Measurements from ENCODE around the gene PRR20G. TPM values are rescaled to one million over a fixed set of nuclear protein-coding genes. Genes with fewer than 3 reads are reported as not detected.
"Not testable (repeated sequence)": the region's sequence is repeated elsewhere in the genome, so short reads cannot be mapped to it uniquely, and the experiment has no call there.

PRR20G gene
- total RNA-seq, 1 donor from 2014 or later: not detected

GRCh38 chr3:127296959-127297358 lies 9.1 kb upstream of the PRR20G start:
- no peak for ATAC-seq

GRCh38 chr3:127296166-127296565 lies 8.3 kb upstream of the PRR20G start:
- no peak for ATAC-seq

DNA sequence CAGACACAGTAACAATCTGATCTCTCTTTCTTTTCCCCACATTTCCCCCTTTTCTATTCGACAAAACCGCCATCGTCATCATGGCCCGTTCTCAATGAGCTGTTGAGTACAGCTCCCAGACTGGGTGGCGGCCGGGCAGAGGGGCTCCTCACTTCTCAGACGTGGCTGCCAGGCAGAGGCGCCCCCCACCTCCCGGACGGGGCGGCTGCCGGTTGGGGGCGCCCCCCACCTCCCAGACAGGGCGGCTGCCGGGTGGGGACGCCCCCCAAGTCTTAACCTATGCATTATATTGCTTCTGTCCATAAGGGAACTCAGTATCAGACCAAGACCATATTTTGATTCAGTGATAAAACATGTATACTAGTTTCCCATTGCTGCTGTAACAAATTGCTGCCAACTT lies 5.8 kb upstream of the PRR20G start:
- ATAC-seq: not testable (repeated sequence)

DNA sequence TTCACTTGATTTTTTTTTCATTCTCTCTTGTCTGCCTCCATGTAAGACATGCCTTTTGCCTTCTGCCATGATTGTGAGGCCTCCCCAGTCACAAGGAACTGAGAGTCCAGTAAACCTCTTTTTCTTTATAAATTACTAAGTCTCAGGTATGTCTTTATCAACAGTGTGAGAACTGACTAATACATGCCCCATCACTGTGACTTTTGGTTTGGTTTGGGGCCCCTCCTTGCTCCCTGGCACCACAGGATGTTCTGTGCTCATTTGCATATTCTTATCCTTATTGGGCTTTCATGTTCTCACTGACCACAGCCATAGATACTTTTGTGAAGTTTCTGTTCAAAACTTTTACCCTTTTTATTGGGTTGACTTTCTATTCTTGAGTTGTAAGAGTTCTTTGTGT lies 3.8 kb upstream of the PRR20G start:
- ATAC-seq: no peak

DNA sequence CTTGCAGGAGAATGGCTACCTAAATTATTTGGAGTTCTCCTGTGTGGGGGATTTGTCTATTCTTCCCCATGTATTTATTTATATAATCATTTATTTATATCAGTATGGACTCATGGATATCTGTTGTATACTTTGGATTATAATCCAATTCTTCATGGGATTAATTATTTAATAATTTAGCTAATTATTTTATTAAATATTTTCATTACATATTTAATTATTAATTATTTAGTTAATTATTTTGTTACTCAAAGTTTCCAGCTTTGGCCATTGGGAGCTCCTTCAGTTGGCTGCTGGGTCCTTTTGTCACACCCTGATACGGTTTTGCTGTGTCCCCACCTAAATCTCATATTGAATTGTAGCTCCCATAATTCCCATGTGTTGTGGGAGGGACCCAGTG lies 3.3 kb upstream of the PRR20G start:
- ATAC-seq: no peak

DNA sequence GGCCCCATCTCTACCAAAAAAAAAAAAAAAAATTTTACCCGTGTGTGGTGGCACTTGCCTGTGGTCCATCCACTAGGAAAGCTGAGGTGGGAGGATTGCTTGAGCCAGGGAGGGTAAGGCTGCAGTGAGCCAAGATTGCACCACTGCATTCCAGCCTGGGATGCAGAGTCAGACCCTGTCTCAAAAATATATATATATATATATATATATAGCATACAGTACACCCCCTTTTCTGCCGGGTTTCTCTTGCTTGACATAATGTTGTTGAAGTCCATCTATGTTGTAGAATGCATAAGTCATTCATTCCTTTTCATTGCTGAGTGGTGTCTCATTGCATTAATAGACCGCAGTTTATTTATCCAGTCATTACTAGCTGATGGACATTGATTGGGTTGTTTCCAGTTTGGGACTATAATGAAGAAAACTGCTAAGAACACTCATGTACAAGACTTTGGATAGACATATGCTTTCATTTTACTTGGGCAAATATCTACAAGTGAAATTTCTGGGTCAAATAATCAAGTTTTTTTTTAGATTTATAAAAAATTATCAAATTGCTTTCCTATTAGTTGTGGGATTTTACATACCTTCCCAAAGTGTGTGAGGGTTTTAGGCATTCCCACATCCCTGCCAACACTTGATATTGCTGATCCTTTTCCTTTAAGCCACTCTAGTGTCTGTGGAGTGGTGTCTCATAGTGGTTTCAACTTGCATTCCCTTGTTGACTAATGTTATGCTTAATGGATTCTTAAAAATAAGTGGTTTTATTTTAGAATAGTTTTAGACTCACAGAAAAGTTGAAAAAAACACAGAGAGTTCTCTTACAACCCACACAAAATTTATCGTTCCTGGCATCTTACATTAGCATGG lies 2.1 kb upstream of the PRR20G start:
- ATAC-seq: no peak

DNA sequence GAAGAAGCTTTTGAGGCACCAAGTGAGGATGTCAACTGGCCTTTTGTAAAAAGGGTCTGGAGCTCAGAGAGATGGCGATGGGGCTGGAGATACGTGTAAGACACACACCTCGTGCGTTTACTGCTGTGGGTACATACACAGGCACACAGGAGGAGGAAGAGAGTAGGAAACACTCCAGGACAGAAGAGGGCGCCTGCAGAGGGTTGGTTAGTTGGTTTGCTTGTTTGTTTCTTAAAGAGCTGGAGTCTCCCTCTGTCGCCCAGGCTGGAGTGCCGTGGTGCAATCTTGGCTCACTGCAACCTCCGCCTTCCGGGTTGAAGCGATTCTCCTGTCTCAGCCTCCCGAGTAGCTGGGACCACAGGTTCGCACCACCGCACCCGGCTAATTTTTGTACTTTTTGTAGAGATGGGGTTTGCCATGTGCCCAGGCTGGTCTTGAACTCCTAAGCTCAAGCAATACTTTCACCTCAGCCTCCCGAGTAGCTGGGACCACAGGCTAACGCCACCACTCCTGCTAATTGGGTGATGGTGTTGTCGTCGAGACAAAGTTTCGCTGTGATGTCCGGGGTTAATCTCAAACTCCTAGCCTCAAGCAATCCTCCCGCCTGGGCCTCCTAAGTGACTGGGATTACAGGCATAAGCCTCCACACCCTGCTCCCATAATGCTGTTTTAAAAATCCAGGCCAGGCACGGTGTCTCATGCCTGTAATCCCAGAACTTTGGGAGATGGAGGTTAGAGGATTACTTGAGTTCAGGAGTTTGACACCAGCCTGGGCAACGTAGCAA lies 1.3 kb upstream of the PRR20G start:
- no peak for ATAC-seq

GRCh38 chr3:127288343-127288742 lies 497 bp upstream of the PRR20G start:
- no peak for ATAC-seq

- peak; percentile 36 for ATAC-seq
These were observed 1.2 kb downstream of the PRR20G start for GRCh38 chr3:127286571-127287140.

GRCh38 chr3:127284258-127284657 lies 3.6 kb downstream of the PRR20G start:
- no peak for ATAC-seq

DNA sequence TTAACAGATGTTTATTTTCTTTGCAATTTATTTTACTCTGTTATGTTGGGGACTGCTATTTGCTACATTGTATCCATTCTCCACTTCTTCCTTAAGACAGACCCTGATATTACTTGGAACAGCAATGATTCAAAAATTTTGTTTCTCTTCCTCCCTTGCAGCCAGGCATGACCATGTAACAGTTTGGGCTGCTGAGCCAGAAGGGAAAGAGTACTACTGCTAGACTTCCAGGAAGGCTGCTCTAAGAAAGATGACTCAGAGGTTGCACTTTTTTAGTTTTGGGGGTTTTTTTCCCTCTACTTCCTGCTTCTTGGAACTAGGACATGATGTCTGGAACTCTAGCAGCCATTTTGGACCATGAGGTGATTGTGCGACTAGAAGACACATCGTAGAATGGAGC lies 10.3 kb downstream of the PRR20G start:
- no peak for ATAC-seq

- ATAC-seq: no peak
These were observed 10.9 kb downstream of the PRR20G start for GRCh38 chr3:127276995-127277394.

DNA sequence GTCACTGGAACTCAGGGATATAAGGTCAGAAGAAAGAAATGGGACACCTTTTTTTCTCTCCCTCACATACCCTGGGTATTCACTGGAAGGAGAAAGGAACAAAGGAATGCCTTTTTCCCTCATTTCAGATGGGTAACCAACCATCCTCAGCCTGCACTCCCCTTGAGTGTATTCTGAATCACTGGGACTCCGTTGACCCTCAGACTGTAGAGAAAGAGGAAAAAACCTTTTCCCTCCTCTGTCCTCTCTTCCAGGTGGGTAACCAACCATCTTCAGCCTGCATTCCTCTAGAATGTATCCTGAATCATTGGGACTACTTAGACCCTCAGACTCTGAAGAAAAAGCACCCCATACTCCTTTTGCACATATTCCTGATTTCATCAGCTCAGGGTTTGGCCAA lies 11.4 kb downstream of the PRR20G start:
- no peak for ATAC-seq

DNA sequence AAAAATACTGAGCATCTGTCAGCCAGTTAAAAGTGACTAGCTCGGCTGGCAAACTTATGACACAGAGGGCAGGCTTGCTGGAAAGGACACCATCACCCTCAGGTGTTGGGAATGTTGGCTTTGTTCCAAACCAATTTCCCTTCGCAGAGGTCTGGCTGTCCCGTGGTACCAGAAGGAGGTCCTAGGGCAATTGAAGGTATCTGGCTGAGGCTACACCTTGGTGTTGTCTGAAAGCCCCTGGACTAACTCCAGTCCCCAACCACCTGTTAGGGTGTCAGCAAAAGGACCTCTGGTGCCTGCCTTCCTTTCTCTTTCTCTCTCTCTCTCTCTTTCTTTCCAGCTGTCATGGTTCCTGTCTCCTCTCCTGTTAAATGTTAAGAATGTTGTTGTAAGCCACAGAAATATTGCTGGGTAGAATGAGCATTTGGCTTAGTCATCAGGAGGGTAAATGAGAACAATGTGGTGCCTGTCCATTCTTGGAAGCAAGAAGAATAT lies 12.5 kb downstream of the PRR20G start:
- no peak for ATAC-seq

DNA sequence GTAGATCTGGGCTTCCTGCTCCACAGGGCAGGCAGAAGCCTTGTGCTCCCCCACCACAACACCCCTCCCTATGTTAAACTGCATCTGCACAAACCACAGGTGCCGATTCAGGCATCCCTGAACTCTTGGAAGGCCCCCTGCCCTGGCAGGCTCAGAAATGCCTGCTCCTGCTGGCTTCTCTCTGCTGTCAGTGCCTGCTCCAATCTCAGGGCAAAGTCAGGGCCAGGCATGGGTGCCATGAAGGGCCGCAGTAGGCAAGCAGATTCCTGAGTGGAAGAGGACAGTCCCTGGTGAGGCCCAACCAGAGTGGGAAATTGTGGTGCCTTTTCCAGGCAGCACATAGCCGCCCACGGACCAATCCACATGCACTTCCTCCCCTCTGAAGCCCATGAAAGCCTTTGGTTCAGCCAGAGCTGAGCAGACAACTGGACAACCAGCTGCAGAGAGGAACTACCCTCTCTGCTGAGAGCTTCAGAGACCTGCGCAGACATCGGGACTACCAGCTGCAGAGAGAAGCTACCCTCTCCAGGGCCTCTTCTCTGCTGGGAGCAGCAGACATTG lies 13.6 kb downstream of the PRR20G start:
- ATAC-seq: no peak

DNA sequence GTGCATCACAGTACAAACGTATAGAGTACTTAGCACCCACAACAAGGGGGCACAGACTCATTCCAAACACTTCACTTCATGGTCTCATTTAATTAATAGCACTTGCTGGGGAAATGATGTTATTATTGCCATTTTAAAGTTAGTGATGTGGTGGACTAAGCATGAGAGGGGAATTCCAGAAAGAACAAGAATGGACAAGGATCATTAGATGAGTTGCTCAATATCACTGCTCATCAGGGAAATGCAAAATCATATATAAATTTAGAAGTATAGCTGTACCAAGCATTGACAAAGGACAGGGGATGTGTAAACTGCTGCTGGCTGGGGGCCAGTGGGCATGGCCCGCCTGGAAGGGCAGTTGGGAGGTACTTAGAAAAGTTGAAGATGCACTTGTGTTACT lies 14.6 kb downstream of the PRR20G start:
- ATAC-seq: no peak

- no peak for ATAC-seq
These were observed 21.7 kb downstream of the PRR20G start for GRCh38 chr3:127266186-127266585.

- no peak for ATAC-seq
These were observed 22.3 kb downstream of the PRR20G start for GRCh38 chr3:127265581-127265981.

- ATAC-seq: no peak
These were observed 22.9 kb downstream of the PRR20G start for GRCh38 chr3:127264794-127265514.

DNA sequence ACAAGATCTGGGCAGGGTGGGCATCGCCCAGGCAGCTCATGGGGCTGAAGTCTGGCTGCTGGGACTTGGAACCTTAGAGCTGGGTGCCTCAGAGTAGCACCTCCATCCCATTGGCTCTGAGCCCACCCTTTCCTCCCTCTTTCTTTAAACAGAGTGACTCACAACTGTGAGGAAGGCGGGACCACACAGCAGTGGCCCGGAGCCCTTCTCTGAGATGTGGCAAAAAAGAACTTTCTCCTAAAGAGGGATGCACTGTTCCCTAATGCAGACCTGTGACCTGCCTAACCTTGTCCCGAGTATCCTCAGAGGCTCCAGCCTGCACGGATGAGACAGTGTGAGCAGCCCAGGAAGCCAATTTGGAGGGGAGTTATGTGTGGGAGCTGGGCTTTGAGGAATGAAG lies 23.6 kb downstream of the PRR20G start:
- ATAC-seq: no peak

- ATAC-seq: no peak
These were observed 24.1 kb downstream of the PRR20G start for GRCh38 chr3:127263586-127264231.

GRCh38 chr3:127263037-127263436 lies 24.8 kb downstream of the PRR20G start:
- ATAC-seq: no peak

All from esophagus mucosa (tissue), 1 donor.